CD4-positive, CD25-positive, alpha-beta regulatory T cell (primary cell): ENCODE measurements around the gene EPS8L1. TPM values are rescaled to one million over a fixed set of nuclear protein-coding genes. Genes with fewer than 3 reads are reported as not detected.

Experiments used
- ATAC-seq, 2 donors: fragments of 150-1000 bp; cut with Tn5 transposase; one replicate each; pipeline ENCODE4 v1.10.0; 2021; ENCODE audit warnings: low read depth in 2 of 2, moderate number of reproducible peaks in 2 of 2, moderate library complexity in 1 of 2
- DNase-seq, 3 donors: peaks; one replicate each; pipeline versions ENCODE4 v3.0.0 to v3.0.0-alpha.2; 2012 to 2022; ENCODE audit warnings: mixed read lengths in 1 of 3
- H3K27ac ChIP-seq: one replicate; pipeline ENCODE4 v1.7.0; 2013; ENCODE audit warnings: mild to moderate bottlenecking, low read length; ENCODE audit not compliant: insufficient read depth, poor library complexity, severe bottlenecking
- H3K27me3 ChIP-seq: one replicate; pipeline ENCODE4 v1.7.0; 2013; ENCODE audit warnings: low read length; ENCODE audit not compliant: control insufficient read depth, insufficient read depth
- H3K36me3 ChIP-seq: one replicate; pipeline ENCODE4 v1.7.0; 2013; ENCODE audit warnings: mild to moderate bottlenecking, low read length, moderate library complexity; ENCODE audit not compliant: control insufficient read depth, insufficient read depth
- H3K4me1 ChIP-seq: 2 replicates; pipeline ENCODE4 v1.7.0; 2013; ENCODE audit warnings: mild to moderate bottlenecking, low read length; ENCODE audit not compliant: insufficient read depth, control insufficient read depth, poor library complexity, severe bottlenecking
- H3K4me3 ChIP-seq: one replicate; pipeline ENCODE4 v1.7.0; 2013; ENCODE audit warnings: low read depth, mild to moderate bottlenecking, low read length, moderate library complexity
- H3K9me3 ChIP-seq, 2 experiments: 1 replicate in 1 of 2; 2 replicates in 1 of 2; pipeline ENCODE4 v1.7.0; 2013; ENCODE audit warnings: low read length in 2 of 2, mild to moderate bottlenecking in 1 of 2, moderate library complexity in 1 of 2; ENCODE audit not compliant: control insufficient read depth in 2 of 2
- H3K27ac Mint-ChIP-seq, 3 donors: one replicate each; pipeline ENCODE4 v1.8.0; 2020 to 2022; ENCODE audit warnings: mild to moderate bottlenecking in 3 of 3, mixed read lengths in 3 of 3, moderate library complexity in 2 of 3
- H3K27me3 Mint-ChIP-seq: one replicate; pipeline ENCODE4 v1.8.0; 2022; ENCODE audit warnings: mild to moderate bottlenecking, mixed read lengths
- H3K36me3 Mint-ChIP-seq: one replicate; pipeline ENCODE4 v1.8.0; 2020; ENCODE audit warnings: mixed read lengths
- H3K4me1 Mint-ChIP-seq, 4 donors: one replicate each; pipeline ENCODE4 v1.8.0; 2020 to 2022; ENCODE audit warnings: mixed read lengths in 4 of 4, mild to moderate bottlenecking in 1 of 4
- H3K4me3 Mint-ChIP-seq, 4 donors: one replicate each; pipeline ENCODE4 v1.8.0; 2020 to 2022; ENCODE audit warnings: mild to moderate bottlenecking in 4 of 4, mixed read lengths in 4 of 4, moderate library complexity in 3 of 4
- H3K9me3 Mint-ChIP-seq, 7 donors: one replicate each; pipeline ENCODE4 v1.8.0; 2020 to 2022; ENCODE audit warnings: mixed read lengths in 7 of 7, mild to moderate bottlenecking in 3 of 7, moderate library complexity in 2 of 7
- polyA plus RNA-seq, 4 donors: library from polyadenylated mRNA; unstranded; fragments of 300-500 nt; fragmentation: Illumina TruSeq; gene quantifications; one replicate each; pipeline ENCODE4 v1.2.3, GENCODE V29; 2021
- total RNA-seq: library from RNA; stranded (reverse); gene quantifications from one replicate; pipeline ENCODE4 v1.2.3, GENCODE V29; 2022

The EPS8L1 gene
- total and polyA plus RNA-seq, 5 donors from 2014 or later = 0.41 to 4.4 (median 1.5) TPM

GRCh38 chr19:55044286-55044685, 31.4 kb upstream of the EPS8L1 start:
- Mint-ChIP-seq H3K9me3 (peaks cover 0 to 1% (median 0%) of the 10 kb centered on the region in 7 donors), H3K27me3 (no peaks in the 10 kb centered on the region), H3K4me3 (no peak overlapping the region), H3K36me3 (peaks cover 23% of the 10 kb centered on the region), H3K27ac (no peak overlapping the region), H3K4me1 (peaks cover 0 to 29% (median 17%) of the 10 kb centered on the region in 4 donors)
- Histone ChIP-seq H3K27me3 (no peaks in the 10 kb centered on the region), H3K4me1 (peaks cover 16% of the 10 kb centered on the region), H3K4me3 (no peak overlapping the region), H3K27ac (no peak overlapping the region), H3K9me3 (no peaks in the 10 kb centered on the region), H3K36me3 (peaks cover 41% of the 10 kb centered on the region)
- DNase-seq (no peak), ATAC-seq (no peak)

- Mint-ChIP-seq H3K4me3 (no peak overlapping the region), H3K27ac (no peak overlapping the region), H3K36me3 (peaks cover 20% of the 10 kb centered on the region), H3K27me3 (no peaks in the 10 kb centered on the region), H3K4me1 (peaks cover 0 to 27% (median 17%) of the 10 kb centered on the region in 4 donors), H3K9me3 (no peaks in the 10 kb centered on the region)
- Histone ChIP-seq H3K27me3 (no peaks in the 10 kb centered on the region), H3K4me1 (peaks cover 16% of the 10 kb centered on the region), H3K27ac (no peak overlapping the region), H3K4me3 (no peak overlapping the region), H3K9me3 (no peaks in the 10 kb centered on the region), H3K36me3 (peaks cover 42% of the 10 kb centered on the region)
- DNase-seq = no peak
- ATAC-seq = no peak
Measured at GRCh38 chr19:55044771-55045716, 30.6 kb upstream of the EPS8L1 start.

DNA sequence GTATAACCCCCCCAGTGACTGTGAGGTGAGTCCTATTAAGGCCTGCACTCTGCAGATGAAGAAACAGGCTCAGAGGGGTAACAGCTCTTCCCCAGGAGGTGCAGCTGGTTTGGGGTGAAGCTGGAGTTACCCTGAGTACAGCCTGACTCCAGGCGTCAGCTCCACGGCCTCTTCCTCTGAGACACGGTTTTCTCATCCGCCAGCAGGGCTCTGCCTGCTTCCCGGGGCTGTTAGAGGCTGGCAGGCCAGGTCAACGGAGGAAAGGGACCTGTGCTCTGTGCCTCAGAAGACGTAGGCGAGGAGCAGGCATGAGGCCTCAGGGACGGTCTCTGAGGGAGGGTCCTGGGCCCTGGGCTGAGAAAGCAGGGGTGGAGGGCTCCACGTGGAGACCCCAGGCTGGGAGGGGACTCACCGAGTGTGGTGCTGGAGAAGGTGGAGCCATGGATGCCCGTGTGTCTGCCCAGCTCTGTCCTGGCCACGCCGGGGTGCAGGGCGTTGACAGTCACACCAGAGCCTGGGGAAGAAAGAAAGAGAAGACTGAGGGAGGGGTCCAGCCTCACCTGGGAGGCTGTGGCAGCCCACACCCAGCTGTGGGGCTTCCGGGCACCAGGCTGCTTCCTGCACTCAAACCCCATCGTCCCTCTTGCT, 28.6 kb upstream of the EPS8L1 start:
- DNase-seq (no peak), ATAC-seq (no peak)
- Mint-ChIP-seq H3K27me3 (no peaks in the 10 kb centered on the region), H3K27ac (peak overlapping the region in 1 of 3 donors; percentile 20), H3K4me1 (peaks cover 0 to 13% (median 8%) of the 10 kb centered on the region in 4 donors), H3K36me3 (peaks cover 28% of the 10 kb centered on the region), H3K9me3 (no peaks in the 10 kb centered on the region), H3K4me3 (no peak overlapping the region)
- H3K27me3 ChIP-seq = no peaks in the 10 kb centered on the region
- no peaks in the 10 kb centered on the region for H3K9me3 ChIP-seq
- no peak overlapping the region for H3K4me3 ChIP-seq
- no peak overlapping the region for H3K27ac ChIP-seq
- peaks cover 7% of the 10 kb centered on the region for H3K4me1 ChIP-seq
- H3K36me3 ChIP-seq = peaks cover 55% of the 10 kb centered on the region

GRCh38 chr19:55047951-55048350, 27.7 kb upstream of the EPS8L1 start:
- Mint-ChIP-seq H3K4me3 (no peak overlapping the region), H3K4me1 (peaks cover 0 to 4% (median 0%) of the 10 kb centered on the region in 4 donors), H3K27ac (no peak overlapping the region), H3K36me3 (peaks cover 31% of the 10 kb centered on the region), H3K9me3 (no peaks in the 10 kb centered on the region), H3K27me3 (no peaks in the 10 kb centered on the region)
- H3K27me3 ChIP-seq = no peaks in the 10 kb centered on the region
- no peak overlapping the region for H3K4me3 ChIP-seq
- DNase-seq (no peak), ATAC-seq (no peak)
- H3K36me3 ChIP-seq = peaks cover 57% of the 10 kb centered on the region
- no peak overlapping the region for H3K27ac ChIP-seq
- no peaks in the 10 kb centered on the region for H3K9me3 ChIP-seq
- H3K4me1 ChIP-seq = no peaks in the 10 kb centered on the region

GRCh38 chr19:55048446-55048845, 27.2 kb upstream of the EPS8L1 start:
- Mint-ChIP-seq H3K27me3 (no peaks in the 10 kb centered on the region), H3K4me3 (no peak overlapping the region), H3K4me1 (peaks cover 0 to 3% (median 0%) of the 10 kb centered on the region in 4 donors), H3K36me3 (peaks cover 34% of the 10 kb centered on the region), H3K9me3 (no peaks in the 10 kb centered on the region), H3K27ac (no peak overlapping the region)
- ATAC-seq = no peak
- Histone ChIP-seq H3K36me3 (peaks cover 56% of the 10 kb centered on the region), H3K27ac (no peak overlapping the region), H3K27me3 (no peaks in the 10 kb centered on the region), H3K4me1 (no peaks in the 10 kb centered on the region), H3K9me3 (no peaks in the 10 kb centered on the region), H3K4me3 (no peak overlapping the region)
- DNase-seq = no peak

GRCh38 chr19:55050749-55051532, 24.7 kb upstream of the EPS8L1 start:
- ATAC-seq = no peak
- H3K36me3 Mint-ChIP-seq = peaks cover 29% of the 10 kb centered on the region
- H3K9me3 Mint-ChIP-seq = no peaks in the 10 kb centered on the region
- H3K36me3 ChIP-seq = peaks cover 60% of the 10 kb centered on the region
- H3K27ac ChIP-seq = no peak overlapping the region
- H3K4me3 Mint-ChIP-seq = no peak overlapping the region
- H3K9me3 ChIP-seq = no peaks in the 10 kb centered on the region
- DNase-seq = no peak
- H3K27me3 ChIP-seq = no peaks in the 10 kb centered on the region
- no peaks in the 10 kb centered on the region for H3K4me1 ChIP-seq
- no peak overlapping the region for H3K4me3 ChIP-seq
- no peaks in the 10 kb centered on the region for H3K27me3 Mint-ChIP-seq
- H3K27ac Mint-ChIP-seq = no peak overlapping the region
- peaks cover 0 to 4% (median 0%) of the 10 kb centered on the region in 4 donors for H3K4me1 Mint-ChIP-seq

DNA sequence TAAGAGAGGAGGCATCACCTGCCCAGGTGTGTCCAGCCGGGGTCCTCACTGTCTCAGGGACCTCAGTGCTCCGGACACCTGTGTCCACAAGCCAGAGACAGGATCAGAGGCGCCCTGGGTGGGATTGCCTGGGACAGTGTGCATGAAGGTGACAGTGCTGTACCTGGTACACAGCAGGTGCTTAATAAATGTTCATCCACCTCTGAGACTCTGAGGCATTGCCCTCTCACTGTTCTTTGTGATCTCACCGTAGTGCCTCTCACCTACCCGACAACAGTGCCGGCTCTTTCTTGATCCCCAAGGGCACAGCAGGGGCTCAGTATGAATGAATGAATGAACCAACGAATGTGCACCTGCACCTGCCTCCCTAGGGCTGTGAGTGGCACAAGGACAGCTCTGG, 21.9 kb upstream of the EPS8L1 start:
- Histone ChIP-seq H3K27ac (no peak overlapping the region), H3K4me1 (no peaks in the 10 kb centered on the region), H3K36me3 (peaks cover 57% of the 10 kb centered on the region), H3K9me3 (no peaks in the 10 kb centered on the region), H3K27me3 (no peaks in the 10 kb centered on the region), H3K4me3 (no peak overlapping the region)
- Mint-ChIP-seq H3K27me3 (no peaks in the 10 kb centered on the region), H3K27ac (peak overlapping the region in 1 of 3 donors; percentile 60), H3K4me1 (peaks cover 0 to 4% (median 3%) of the 10 kb centered on the region in 4 donors), H3K36me3 (peaks cover 37% of the 10 kb centered on the region), H3K4me3 (no peak overlapping the region), H3K9me3 (no peaks in the 10 kb centered on the region)
- ATAC-seq = no peak
- DNase-seq = no peak
